Stimulated activated CD8-positive, alpha-beta memory T cell treated with anti-CD3 and anti-CD28 coated beads, Interleukin-12 subunit alpha, Interleukin-12 subunit beta, amount 100 ng/mL, for 24 hours (primary cell): ENCODE results near the gene OR2T2.
"Not testable (repeated sequence)": the region's sequence is repeated elsewhere in the genome, so short reads cannot be mapped to it uniquely, and the experiment has no call there.

Experiments used
- DNase-seq: peaks from one replicate; pipeline ENCODE4 v3.0.0-alpha.2; 2020; ENCODE audit errors: extremely low read depth

Gene OR2T2

GRCh38 chr1:248450466-248451145 lies 5.2 kb downstream of the OR2T2 start:
- not testable (repeated sequence) for DNase-seq

- not testable (repeated sequence) for DNase-seq
Observed at GRCh38 chr1:248453619-248454018, 8.2 kb downstream of the OR2T2 start.

GRCh38 chr1:248455045-248455444 lies 9.6 kb downstream of the OR2T2 start:
- DNase-seq, result not testable (repeated sequence)

- not testable (repeated sequence) for DNase-seq
Observed at GRCh38 chr1:248456635-248457034, 11.2 kb downstream of the OR2T2 start.

- DNase-seq, result not testable (repeated sequence)
Observed at GRCh38 chr1:248459117-248459516, 13.7 kb downstream of the OR2T2 start.

- no peak for DNase-seq
Observed at GRCh38 chr1:248471154-248471553, 25.7 kb downstream of the OR2T2 start.

- DNase-seq, result not testable (repeated sequence)
Observed at GRCh38 chr1:248472111-248472510, 26.7 kb downstream of the OR2T2 start.

- DNase-seq, result not testable (repeated sequence)
Observed at GRCh38 chr1:248473051-248473450, 27.6 kb downstream of the OR2T2 start, which contains the start of gene OR2T3. Gene OR2T3, plus strand, starts transcription at chr1:248473351. Its CDS starts 0 bp downstream, at chr1:248473351.

GRCh38 chr1:248475660-248476059 lies 30.2 kb downstream of the OR2T2 start:
- DNase-seq, result not testable (repeated sequence)

- DNase-seq, result not testable (repeated sequence)
Observed at GRCh38 chr1:248481686-248482579, 36.5 kb downstream of the OR2T2 start.

- DNase-seq, result not testable (repeated sequence)
Observed at GRCh38 chr1:248488289-248488688, 42.9 kb downstream of the OR2T2 start, which contains the start of gene OR2T5. Gene OR2T5, plus strand, starts transcription at chr1:248488589. Its CDS starts 0 bp downstream, at chr1:248488589.

- DNase-seq, result not testable (repeated sequence)
Observed at GRCh38 chr1:248496661-248497060, 51.2 kb downstream of the OR2T2 start.

- DNase-seq, result not testable (repeated sequence)
Observed at GRCh38 chr1:248500305-248501035, 55.0 kb downstream of the OR2T2 start.
